RWPE1 (cell line): ENCODE results near the gene PCYT2.

Experiments
- CTCF ChIA-PET: fragments of 350-600 bp; sonication (Branson Sonifier 250); formaldehyde crosslinking; extraction: SDS; loops from one replicate; lab custom pipeline; 2021; lab: Yijun Ruan, JAX
- POLR2A ChIA-PET: fragments of 400-600 bp; formaldehyde crosslinking; extraction: SDS; loops from one replicate; lab custom pipeline; 2020; ENCODE audit warnings: antibody characterized with exemption; ENCODE audit not compliant: low non-redundant PET; lab: Yijun Ruan, JAX
- DNase-seq: peaks from one replicate; pipeline ENCODE4 v3.0.0; 2012; ENCODE audit warnings: low spot score
- H3K27ac ChIP-seq: fragments of 450-650 bp; 2 replicates; pipeline ENCODE4 v1.5.1; 2017
- CTCF ChIP-seq: fragments of 450-650 bp; conservative IDR thresholded peaks from 2 replicates; pipeline ENCODE4 v1.5.1; 2017; ENCODE audit warnings: low read depth, mild to moderate bottlenecking

The PCYT2 gene

GRCh38 chr17:81952792-81953228 is 41.6 kb upstream of the PCYT2 start:
- no peak overlapping the region for H3K27ac ChIP-seq
- DNase-seq = no peak
- POLR2A ChIA-PET = interaction anchor here (0.7 kb wide), 3 partner anchors 14 to 109 kb away, joined by 3 to 5 read pairs (median 3); no protein-coding TSS in a partner anchor
- CTCF ChIA-PET = interaction anchor here (0.6 to 0.7 kb wide), 2 partner anchors 35 to 68 kb away, joined by 3 read pairs; no protein-coding TSS in a partner anchor
- no peak for TF ChIP-seq CTCF

DNA sequence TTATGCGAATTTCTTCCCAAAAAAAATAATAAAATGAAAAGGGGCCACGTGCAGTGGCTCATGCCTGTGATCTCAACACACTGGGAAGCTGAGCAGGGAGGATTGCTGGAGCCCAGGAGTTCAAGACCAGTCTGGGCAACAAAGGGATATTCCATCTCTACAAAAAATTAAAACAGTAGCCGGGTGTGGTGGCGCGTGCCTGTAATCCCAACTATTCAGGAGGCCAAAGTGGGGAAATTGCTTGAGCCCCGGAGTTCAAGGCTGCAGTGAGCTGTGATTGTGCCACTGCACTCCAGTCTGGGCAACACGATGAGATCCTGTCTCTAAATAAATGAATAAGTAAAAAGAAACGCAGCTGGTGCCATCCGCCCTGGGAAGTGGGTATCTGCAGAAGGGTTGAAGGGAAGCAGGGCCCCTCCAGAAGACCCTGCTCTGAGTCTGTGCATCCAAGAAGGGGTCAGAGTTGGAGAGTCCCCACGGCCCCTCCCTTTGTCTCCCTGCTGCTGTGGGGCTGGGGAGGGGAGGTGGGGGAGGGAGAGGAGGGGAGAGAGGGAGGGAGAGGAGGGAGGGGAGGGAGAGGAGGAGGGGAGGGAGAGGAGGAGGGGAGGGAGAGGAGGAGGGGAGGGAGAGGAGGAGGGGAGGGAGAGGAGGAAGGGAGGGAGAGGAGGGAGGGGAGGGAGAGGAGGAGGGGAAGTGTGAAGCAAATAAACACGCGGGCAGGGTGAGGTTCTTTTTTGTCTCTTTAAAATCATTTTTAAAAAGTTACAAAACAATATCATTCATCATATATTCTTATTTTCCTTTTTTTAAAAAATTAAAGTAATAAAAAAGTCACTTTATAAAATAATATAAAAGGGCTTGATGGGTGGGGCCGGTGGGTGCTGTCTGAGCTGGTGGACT is 40.8 kb upstream of the PCYT2 start:
- POLR2A ChIA-PET = interaction anchor here (0.7 kb wide), 1 partner anchor 15 kb away, joined by 3 read pairs; no protein-coding TSS in a partner anchor
- 0 out of 2 replicates have a peak overlapping the region, but pooled peaks have one; percentile 2 for H3K27ac ChIP-seq
- no peak for TF ChIP-seq CTCF
- CTCF ChIA-PET = interaction anchor here (0.7 kb wide), 2 partner anchors 69 to 70 kb away, joined by 3 to 5 read pairs; no protein-coding TSS in a partner anchor
- no peak for DNase-seq

DNA sequence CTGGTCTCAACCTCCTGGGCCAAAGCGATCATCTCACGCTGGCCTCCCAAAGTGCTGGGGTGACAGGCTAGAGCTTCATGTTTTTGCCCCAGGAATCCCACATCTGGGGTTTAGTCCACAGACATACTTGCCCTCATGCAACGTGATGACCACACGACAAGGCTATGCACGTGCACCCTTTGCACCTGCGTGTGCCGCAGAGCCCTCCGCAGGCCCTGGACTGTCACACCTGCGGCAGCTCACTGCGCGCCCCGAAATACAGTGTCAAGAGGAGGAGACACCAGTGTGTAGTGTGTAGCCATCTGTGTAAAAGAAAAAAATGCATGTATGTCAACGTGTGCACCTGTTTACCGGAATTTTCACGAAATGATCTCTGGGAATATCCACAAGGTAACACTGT is 39.3 kb upstream of the PCYT2 start:
- no peak overlapping the region for H3K27ac ChIP-seq
- POLR2A ChIA-PET = interaction anchor here (0.6 kb wide), 1 partner anchor 11 kb away, joined by 3 read pairs; no protein-coding TSS in a partner anchor
- no peak for DNase-seq
- CTCF ChIA-PET = interaction anchor here (0.6 to 1.7 kb wide), 2 partner anchors 9 to 1781 kb away, joined by 4 to 13 read pairs; partner anchors contain the start of gene CARD14
- TF ChIP-seq CTCF = no peak

- no peak for TF ChIP-seq CTCF
- no peak overlapping the region for H3K27ac ChIP-seq
- DNase-seq = no peak
- CTCF ChIA-PET = interaction anchor here (0.7 to 1.0 kb wide), 2 partner anchors 71 to 72 kb away, joined by 3 to 7 read pairs; no protein-coding TSS in a partner anchor
- POLR2A ChIA-PET = no interaction called here
These were observed 37.6 kb upstream of the PCYT2 start for GRCh38 chr17:81948635-81949378.

DNA sequence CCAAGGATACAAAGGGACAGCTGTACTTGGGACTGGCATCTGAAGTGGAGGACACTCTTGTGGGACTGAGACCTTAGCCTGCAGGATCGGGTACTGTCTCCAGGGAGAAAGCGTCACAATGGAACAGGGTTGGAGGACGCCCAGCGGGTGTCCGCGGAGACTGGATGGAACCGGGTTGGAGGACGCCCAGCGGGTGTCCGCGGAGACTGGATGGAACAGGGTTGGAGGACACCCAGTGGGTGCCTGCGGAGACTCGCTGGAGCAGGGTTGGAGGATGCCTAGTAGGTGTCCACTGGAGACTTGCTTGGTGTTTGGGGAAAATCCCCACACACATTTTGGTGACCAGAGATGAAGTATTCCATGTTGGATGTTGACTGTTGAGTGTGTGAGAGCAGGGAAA is 36.0 kb upstream of the PCYT2 start, which contains the start of gene MYADML2:
TSS of gene MYADML2 (minus strand) at position 45 of the 400 bp plus-strand sequence. CDS start 5,492 bp downstream, outside the sequence.
- no peak for TF ChIP-seq CTCF
- ChIA-PET CTCF (interaction anchor here (0.6 to 1.0 kb wide), 2 partner anchors 13 to 132 kb away, joined by 3 to 4 read pairs; no protein-coding TSS in a partner anchor), POLR2A (no interaction called here)
- no peak for DNase-seq
- no peak within 1 kb of the TSS for H3K27ac ChIP-seq
